MM.1S (cell line): ENCODE results near the gene SLC13A2.

Experiments
- DNase-seq: peaks from one replicate; pipeline ENCODE4 v3.0.0-alpha.2; 2015
- H2AFZ ChIP-seq: fragments of 300-600 bp; sonication (generic); 2 replicates; pipeline ENCODE4 v1.6.0; 2016; ENCODE audit warnings: antibody characterized with exemption, low read length
- H3F3A ChIP-seq: fragments of 300-600 bp; sonication (generic); 2 replicates; pipeline ENCODE4 v1.6.1; 2016; ENCODE audit warnings: mild to moderate bottlenecking, antibody characterized with exemption, low read length, moderate library complexity, mixed read lengths; ENCODE audit not compliant: insufficient read depth
- H3K27ac ChIP-seq: fragments of 300-600 bp; sonication (generic); 2 replicates; pipeline ENCODE4 v1.5.1; 2016; ENCODE audit warnings: mild to moderate bottlenecking, low read length
- H3K27me3 ChIP-seq: fragments of 300-600 bp; sonication (generic); replicated peaks from 2 replicates; pipeline ENCODE4 v1.6.0; 2016; ENCODE audit warnings: low read length; ENCODE audit not compliant: insufficient read depth
- H3K36me3 ChIP-seq: fragments of 300-600 bp; sonication (generic); replicated peaks from 2 replicates; pipeline ENCODE4 v1.6.1; 2016; ENCODE audit warnings: mild to moderate bottlenecking, low read length, mixed read lengths; ENCODE audit not compliant: insufficient read depth
- H3K4me1 ChIP-seq: fragments of 300-600 bp; sonication (generic); 2 replicates; pipeline ENCODE4 v1.6.1; 2016; ENCODE audit warnings: low read length, mixed read lengths
- H3K4me2 ChIP-seq: fragments of 300-600 bp; sonication (generic); 2 replicates; pipeline ENCODE4 v1.6.0; 2016; ENCODE audit warnings: low read depth, low read length
- H3K4me3 ChIP-seq: fragments of 300-600 bp; sonication (generic); 2 replicates; pipeline ENCODE4 v1.5.1; 2016; ENCODE audit warnings: low read length, mixed read lengths
- H3K79me2 ChIP-seq: fragments of 300-600 bp; sonication (generic); 2 replicates; pipeline ENCODE4 v1.6.1; 2016; ENCODE audit warnings: mixed run types, low read length, mixed read lengths
- H3K9ac ChIP-seq: fragments of 300-600 bp; sonication (generic); 2 replicates; pipeline ENCODE4 v1.6.1; 2016; ENCODE audit warnings: low read length, mixed read lengths
- H3K9me2 ChIP-seq: fragments of 300-600 bp; sonication (generic); replicated peaks from 2 replicates; pipeline ENCODE4 v1.6.1; 2016; ENCODE audit warnings: mild to moderate bottlenecking, low read length, mixed read lengths; ENCODE audit not compliant: insufficient read depth
- H3K9me3 ChIP-seq: fragments of 300-600 bp; sonication (generic); replicated peaks from 2 replicates; pipeline ENCODE4 v1.6.1; 2016; ENCODE audit warnings: mild to moderate bottlenecking, low read length, mixed read lengths; ENCODE audit not compliant: insufficient read depth
- H4K20me1 ChIP-seq: fragments of 300-600 bp; sonication (generic); 2 replicates; pipeline ENCODE4 v1.6.1; 2016; ENCODE audit warnings: mild to moderate bottlenecking, low read length, moderate library complexity, mixed read lengths; ENCODE audit not compliant: insufficient read depth
- EZH2 ChIP-seq: fragments of 300-600 bp; sonication (generic); optimal IDR thresholded peaks from 2 replicates; pipeline ENCODE3; 2017; ENCODE audit warnings: low read depth, mild to moderate bottlenecking, antibody characterized with exemption, low read length, mixed read lengths
- EZH2phosphoT487 ChIP-seq: fragments of 300-600 bp; sonication (generic); IDR thresholded peaks from 2 replicates; pipeline ENCODE4 v1.6.1; 2018; ENCODE audit warnings: antibody characterized with exemption, low read length
- TF ChIP-seq, protein P1 (sequence below): fragments of 300-600 bp; sonication (generic); IDR thresholded peaks from 2 replicates; pipeline ENCODE4 v1.5.1; 2016; ENCODE audit warnings: antibody characterized with exemption, low read length, mixed read lengths

SLC13A2 gene, protein sequence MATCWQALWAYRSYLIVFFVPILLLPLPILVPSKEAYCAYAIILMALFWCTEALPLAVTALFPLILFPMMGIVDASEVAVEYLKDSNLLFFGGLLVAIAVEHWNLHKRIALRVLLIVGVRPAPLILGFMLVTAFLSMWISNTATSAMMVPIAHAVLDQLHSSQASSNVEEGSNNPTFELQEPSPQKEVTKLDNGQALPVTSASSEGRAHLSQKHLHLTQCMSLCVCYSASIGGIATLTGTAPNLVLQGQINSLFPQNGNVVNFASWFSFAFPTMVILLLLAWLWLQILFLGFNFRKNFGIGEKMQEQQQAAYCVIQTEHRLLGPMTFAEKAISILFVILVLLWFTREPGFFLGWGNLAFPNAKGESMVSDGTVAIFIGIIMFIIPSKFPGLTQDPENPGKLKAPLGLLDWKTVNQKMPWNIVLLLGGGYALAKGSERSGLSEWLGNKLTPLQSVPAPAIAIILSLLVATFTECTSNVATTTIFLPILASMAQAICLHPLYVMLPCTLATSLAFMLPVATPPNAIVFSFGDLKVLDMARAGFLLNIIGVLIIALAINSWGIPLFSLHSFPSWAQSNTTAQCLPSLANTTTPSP

DNA sequence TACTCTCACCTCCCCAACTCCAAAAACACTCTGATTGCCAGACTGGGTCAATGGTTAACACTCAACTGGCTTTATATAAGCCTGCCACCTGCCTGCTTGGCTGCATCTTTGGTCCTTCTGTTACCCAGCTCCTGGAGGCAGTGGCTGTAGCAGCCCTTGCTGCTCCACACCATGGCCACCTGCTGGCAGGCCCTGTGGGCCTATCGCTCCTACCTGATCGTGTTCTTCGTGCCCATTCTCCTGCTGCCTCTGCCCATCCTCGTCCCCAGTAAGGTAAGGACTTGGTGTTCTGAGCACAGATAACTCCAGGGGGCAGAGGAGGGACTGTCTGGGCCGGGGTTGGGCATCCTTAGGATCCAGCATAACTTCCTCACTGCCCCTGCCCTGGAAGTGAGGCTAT is at the start of gene SLC13A2:
SLC13A2 (plus strand) TSS at position 103 of the 400 bp plus-strand sequence; CDS start at position 172, 69 bp downstream.
- Histone ChIP-seq H3K36me3 (no peaks in the 10 kb centered on the region), H3K27ac (no peak within 1 kb of the TSS), H3K4me3 (no peak within 1 kb of the TSS), H3K4me2 (no peak within 1 kb of the TSS), H3K79me2 (no peaks in the 10 kb centered on the region), H3K27me3 (peaks cover 6% of the 10 kb centered on the region; the same call in 1 of the 2 replicates), H2AFZ (no peak within 1 kb of the TSS), H3K9me2 (no peaks in the 10 kb centered on the region), H3K9ac (no peak within 1 kb of the TSS), H4K20me1 (no peaks in the 10 kb centered on the region), H3K4me1 (no peaks in the 10 kb centered on the region), H3F3A (peaks cover 5% of the 10 kb centered on the region; the same call in 1 of the 2 replicates), H3K9me3 (no peaks in the 10 kb centered on the region)
- TF ChIP-seq, protein P1, sequence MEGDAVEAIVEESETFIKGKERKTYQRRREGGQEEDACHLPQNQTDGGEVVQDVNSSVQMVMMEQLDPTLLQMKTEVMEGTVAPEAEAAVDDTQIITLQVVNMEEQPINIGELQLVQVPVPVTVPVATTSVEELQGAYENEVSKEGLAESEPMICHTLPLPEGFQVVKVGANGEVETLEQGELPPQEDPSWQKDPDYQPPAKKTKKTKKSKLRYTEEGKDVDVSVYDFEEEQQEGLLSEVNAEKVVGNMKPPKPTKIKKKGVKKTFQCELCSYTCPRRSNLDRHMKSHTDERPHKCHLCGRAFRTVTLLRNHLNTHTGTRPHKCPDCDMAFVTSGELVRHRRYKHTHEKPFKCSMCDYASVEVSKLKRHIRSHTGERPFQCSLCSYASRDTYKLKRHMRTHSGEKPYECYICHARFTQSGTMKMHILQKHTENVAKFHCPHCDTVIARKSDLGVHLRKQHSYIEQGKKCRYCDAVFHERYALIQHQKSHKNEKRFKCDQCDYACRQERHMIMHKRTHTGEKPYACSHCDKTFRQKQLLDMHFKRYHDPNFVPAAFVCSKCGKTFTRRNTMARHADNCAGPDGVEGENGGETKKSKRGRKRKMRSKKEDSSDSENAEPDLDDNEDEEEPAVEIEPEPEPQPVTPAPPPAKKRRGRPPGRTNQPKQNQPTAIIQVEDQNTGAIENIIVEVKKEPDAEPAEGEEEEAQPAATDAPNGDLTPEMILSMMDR, result no peak
- TF ChIP-seq EZH2, result no peak
- TF ChIP-seq EZH2phosphoT487, result no peak
- no peak for DNase-seq

GRCh38 chr17:28425206-28425605 is 48.2 kb upstream of the SLC13A2 start:
- TF ChIP-seq EZH2phosphoT487 (no peak), EZH2 (no peak)
- TF ChIP-seq, protein P1, result no peak
- H4K20me1 ChIP-seq, result no peaks in the 10 kb centered on the region
- no peaks in the 10 kb centered on the region for H3K79me2 ChIP-seq
- no peaks in the 10 kb centered on the region for H3K4me1 ChIP-seq
- H3K9ac ChIP-seq, result no peak overlapping the region
- H3K36me3 ChIP-seq, result no peaks in the 10 kb centered on the region
- H3K27ac ChIP-seq, result no peak overlapping the region
- H3K9me3 ChIP-seq, result no peaks in the 10 kb centered on the region
- H3K9me2 ChIP-seq, result no peaks in the 10 kb centered on the region
- H3K4me2 ChIP-seq, result no peak overlapping the region
- no peak for DNase-seq
- no peak overlapping the region for H3K4me3 ChIP-seq
- no peaks in the 10 kb centered on the region for H3F3A ChIP-seq
- no peaks in the 10 kb centered on the region for H3K27me3 ChIP-seq
- no peak overlapping the region for H2AFZ ChIP-seq

DNA sequence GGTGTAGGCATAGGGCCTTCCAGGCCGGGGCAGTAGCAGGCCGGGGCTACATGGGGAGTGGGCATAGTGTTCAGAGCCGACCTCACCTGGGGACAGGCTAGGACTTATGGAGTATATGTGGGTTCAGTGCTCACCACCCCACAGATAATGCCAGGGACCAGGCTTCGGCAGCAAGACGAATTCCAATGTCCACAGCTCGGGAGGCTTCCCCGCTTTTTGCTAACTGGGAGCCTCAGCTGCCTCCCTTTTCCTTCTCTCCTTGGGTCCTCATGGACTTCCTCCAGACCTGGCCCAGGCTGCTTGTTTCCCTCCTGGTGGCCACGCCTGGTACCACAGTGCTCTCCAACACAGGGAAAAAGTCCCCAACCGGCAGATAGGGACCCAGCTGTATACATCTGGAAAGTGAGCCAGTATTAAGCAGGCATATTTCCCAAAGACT is 47.3 kb upstream of the SLC13A2 start:
- H3K36me3 ChIP-seq, result no peaks in the 10 kb centered on the region
- no peaks in the 10 kb centered on the region for H3K9me2 ChIP-seq
- no peak overlapping the region for H3K27ac ChIP-seq
- no peaks in the 10 kb centered on the region for H3K79me2 ChIP-seq
- H3K27me3 ChIP-seq, result no peaks in the 10 kb centered on the region
- H3K4me3 ChIP-seq, result no peak overlapping the region
- no peak overlapping the region for H2AFZ ChIP-seq
- H3K9me3 ChIP-seq, result no peaks in the 10 kb centered on the region
- no peaks in the 10 kb centered on the region for H4K20me1 ChIP-seq
- no peak overlapping the region for H3K4me2 ChIP-seq
- H3K9ac ChIP-seq, result no peak overlapping the region
- TF ChIP-seq EZH2phosphoT487 (no peak), EZH2 (no peak)
- TF ChIP-seq, protein P1, result peak; percentile 34
- H3F3A ChIP-seq, result no peaks in the 10 kb centered on the region
- no peaks in the 10 kb centered on the region for H3K4me1 ChIP-seq
- no peak for DNase-seq
